ENCODE results near the gene SRPK2. TPM values are rescaled to one million over a fixed set of nuclear protein-coding genes. Genes with fewer than 3 reads are reported as not detected.

Gene SRPK2
- total RNA-seq, 1 donor from 2014 or later = 47.1 TPM

DNA sequence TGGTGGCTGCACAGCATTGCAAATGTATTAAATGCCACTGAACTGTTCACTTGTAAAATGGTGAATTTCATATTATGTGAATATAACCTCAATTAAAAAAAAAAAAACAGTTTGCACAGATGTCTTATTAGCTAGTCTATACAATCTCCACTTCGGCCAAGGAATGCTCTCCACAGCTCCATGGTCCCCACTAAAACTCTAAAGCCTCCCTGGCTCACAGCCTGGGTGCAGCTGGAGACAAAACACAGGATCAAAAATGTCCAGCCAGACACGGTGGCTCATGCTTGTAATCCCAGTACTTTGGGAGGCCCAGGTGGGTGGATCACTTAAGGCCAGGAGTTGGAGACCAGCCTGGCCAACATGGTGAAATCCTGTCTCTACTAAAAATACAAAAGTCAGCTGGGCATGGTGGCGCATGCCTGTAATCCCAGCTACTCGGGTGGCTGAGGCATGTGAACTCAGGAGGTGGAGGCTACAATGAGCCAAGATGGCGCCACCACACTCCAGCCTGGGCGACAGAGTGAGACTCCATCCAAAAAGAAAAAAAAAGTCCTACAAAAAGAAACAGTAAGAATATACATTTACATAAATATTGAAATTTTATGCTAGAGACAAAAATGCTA, 66.0 kb downstream of the SRPK2 start:
- Histone ChIP-seq H3K4me1 (peaks cover 5% of the 10 kb centered on the region), H3K27ac (no peak overlapping the region), H3K4me3 (no peak overlapping the region), H3K9me3 (no peaks in the 10 kb centered on the region), H3K27me3 (no peaks in the 10 kb centered on the region), H3K36me3 (no peaks in the 10 kb centered on the region)
- TF ChIP-seq, protein P1, sequence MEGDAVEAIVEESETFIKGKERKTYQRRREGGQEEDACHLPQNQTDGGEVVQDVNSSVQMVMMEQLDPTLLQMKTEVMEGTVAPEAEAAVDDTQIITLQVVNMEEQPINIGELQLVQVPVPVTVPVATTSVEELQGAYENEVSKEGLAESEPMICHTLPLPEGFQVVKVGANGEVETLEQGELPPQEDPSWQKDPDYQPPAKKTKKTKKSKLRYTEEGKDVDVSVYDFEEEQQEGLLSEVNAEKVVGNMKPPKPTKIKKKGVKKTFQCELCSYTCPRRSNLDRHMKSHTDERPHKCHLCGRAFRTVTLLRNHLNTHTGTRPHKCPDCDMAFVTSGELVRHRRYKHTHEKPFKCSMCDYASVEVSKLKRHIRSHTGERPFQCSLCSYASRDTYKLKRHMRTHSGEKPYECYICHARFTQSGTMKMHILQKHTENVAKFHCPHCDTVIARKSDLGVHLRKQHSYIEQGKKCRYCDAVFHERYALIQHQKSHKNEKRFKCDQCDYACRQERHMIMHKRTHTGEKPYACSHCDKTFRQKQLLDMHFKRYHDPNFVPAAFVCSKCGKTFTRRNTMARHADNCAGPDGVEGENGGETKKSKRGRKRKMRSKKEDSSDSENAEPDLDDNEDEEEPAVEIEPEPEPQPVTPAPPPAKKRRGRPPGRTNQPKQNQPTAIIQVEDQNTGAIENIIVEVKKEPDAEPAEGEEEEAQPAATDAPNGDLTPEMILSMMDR (IDR thresholded peaks at IDR 0.05) = no peak
- TF ChIP-seq POLR2A (IDR thresholded peaks at IDR 0.05) = no peak
- TF ChIP-seq POLR2AphosphoS5 (IDR thresholded peaks at IDR 0.05; ENCODE audit: insufficient read depth in 1 of 2, low read depth in 1 of 2) = no peak
- no peak for DNase-seq (ENCODE audit: extremely low spot score in 2 of 2)
- intact Hi-C loops (cut with DNase I) = no loop called here

DNA sequence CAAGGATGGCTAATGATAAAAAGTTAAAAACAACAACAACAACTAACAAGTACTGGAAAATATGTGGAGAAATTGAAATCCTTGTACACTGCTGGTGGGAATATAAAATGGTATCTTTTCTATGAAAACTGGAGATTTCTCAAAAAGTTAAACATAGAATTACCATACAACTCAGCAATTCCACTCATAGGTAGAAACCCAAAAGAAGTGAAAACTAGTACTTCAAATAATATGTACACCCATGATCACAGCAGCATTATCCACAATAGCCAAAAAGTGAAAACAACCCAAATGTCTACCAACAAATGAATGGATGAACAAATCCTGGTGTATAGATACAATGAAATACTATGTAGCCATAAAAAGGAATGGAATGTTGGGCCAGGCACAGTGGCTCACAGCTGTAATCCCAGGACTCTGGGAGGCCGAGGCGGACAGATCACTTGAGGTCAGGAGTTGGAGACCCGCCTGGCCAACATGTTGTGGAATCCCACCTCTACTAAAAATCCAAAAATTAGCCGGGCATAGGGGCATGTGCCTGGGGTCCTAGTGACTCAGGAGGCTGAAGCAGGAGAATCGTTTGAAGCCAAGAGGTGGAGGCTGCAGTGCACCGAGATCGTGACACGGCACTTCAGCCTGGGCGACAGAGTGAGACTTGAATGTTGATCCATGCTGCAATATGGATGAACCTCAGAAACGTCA, 66.8 kb downstream of the SRPK2 start:
- Histone ChIP-seq H3K9me3 (no peaks in the 10 kb centered on the region), H3K4me1 (peaks cover 4% of the 10 kb centered on the region), H3K27me3 (no peaks in the 10 kb centered on the region), H3K4me3 (no peak overlapping the region), H3K27ac (no peak overlapping the region), H3K36me3 (no peaks in the 10 kb centered on the region)
- DNase-seq (ENCODE audit: extremely low spot score in 2 of 2) = no peak
- TF ChIP-seq POLR2AphosphoS5 (IDR thresholded peaks at IDR 0.05; ENCODE audit: insufficient read depth in 1 of 2, low read depth in 1 of 2) (no peak), POLR2A (IDR thresholded peaks at IDR 0.05) (no peak)
- TF ChIP-seq, protein P1 (IDR thresholded peaks at IDR 0.05) = no peak
- intact Hi-C loops (cut with DNase I) = no loop called here

- Histone ChIP-seq H3K9me3 (no peaks in the 10 kb centered on the region), H3K4me3 (no peak overlapping the region), H3K4me1 (no peaks in the 10 kb centered on the region), H3K36me3 (no peaks in the 10 kb centered on the region), H3K27ac (no peak overlapping the region), H3K27me3 (no peaks in the 10 kb centered on the region)
- no peak for DNase-seq (ENCODE audit: extremely low spot score in 2 of 2)
- TF ChIP-seq POLR2A (IDR thresholded peaks at IDR 0.05) (no peak), POLR2AphosphoS5 (IDR thresholded peaks at IDR 0.05; ENCODE audit: insufficient read depth in 1 of 2, low read depth in 1 of 2) (no peak)
- TF ChIP-seq, protein P1 (IDR thresholded peaks at IDR 0.05) = no peak
- intact Hi-C loops (cut with DNase I) = no loop called here
These were observed 67.8 kb downstream of the SRPK2 start for GRCh38 chr7:105320896-105321295.

DNA sequence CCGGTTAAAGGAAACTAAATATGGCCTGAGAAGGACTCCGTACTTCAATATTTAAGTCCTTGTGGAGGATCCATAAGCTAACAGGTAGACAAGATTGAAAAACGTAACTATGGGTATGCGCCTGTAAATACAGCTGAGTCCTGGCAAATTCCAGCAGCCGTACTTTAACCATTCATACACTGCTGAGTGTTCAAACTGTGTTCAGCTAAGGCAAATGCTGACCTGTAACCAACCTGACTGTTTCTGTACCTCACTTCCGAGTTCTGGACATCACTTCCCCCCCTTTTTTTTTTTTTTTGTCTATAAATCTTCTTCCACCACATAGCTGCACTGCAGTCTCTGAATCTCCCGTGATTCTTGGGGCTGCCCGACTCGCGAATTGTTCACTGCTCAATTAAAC, 69.1 kb downstream of the SRPK2 start:
- Histone ChIP-seq H3K36me3 (no peaks in the 10 kb centered on the region), H3K4me3 (no peak overlapping the region), H3K27ac (no peak overlapping the region), H3K4me1 (no peaks in the 10 kb centered on the region), H3K9me3 (no peaks in the 10 kb centered on the region), H3K27me3 (no peaks in the 10 kb centered on the region)
- intact Hi-C loops (cut with DNase I) = no loop called here
- TF ChIP-seq POLR2A (IDR thresholded peaks at IDR 0.05) (no peak), POLR2AphosphoS5 (IDR thresholded peaks at IDR 0.05; ENCODE audit: insufficient read depth in 1 of 2, low read depth in 1 of 2) (no peak)
- TF ChIP-seq, protein P1 (IDR thresholded peaks at IDR 0.05) = no peak
- no peak for DNase-seq (ENCODE audit: extremely low spot score in 2 of 2)
